Ovary (tissue), 9 donors: Measurements from ENCODE around the gene PDLIM7. TPM values are rescaled to one million over a fixed set of nuclear protein-coding genes. Genes with fewer than 3 reads are reported as not detected.

ENCODE experiments used
- DNase-seq, 5 donors: peaks; one replicate each; pipeline ENCODE4 v3.0.0-alpha.2; 2019 to 2020
- H3K27ac ChIP-seq, 2 donors: fragments of 200-600 bp; one replicate each; pipeline versions ENCODE4 v1.5.1 to v1.8.0; 2019 to 2022
- H3K27me3 ChIP-seq: fragments of 200-600 bp; one replicate; pipeline ENCODE4 v1.8.0; 2022
- H3K36me3 ChIP-seq: fragments of 200-600 bp; sonication (generic); one replicate; pipeline ENCODE4 v1.5.1; 2019
- H3K4me1 ChIP-seq: one replicate; pipeline ENCODE4 v1.8.1; 2013; ENCODE audit warnings: mild to moderate bottlenecking, moderate library complexity; ENCODE audit not compliant: insufficient read depth
- H3K4me3 ChIP-seq: fragments of 200-600 bp; sonication (generic); one replicate; pipeline ENCODE4 v1.5.1; 2017
- H3K9me3 ChIP-seq, 2 donors: fragments of 200-600 bp in 1 of 2; sonication (generic) in 1 of 2; one replicate each; pipeline versions ENCODE4 v1.5.1 to v1.8.1; 2013 to 2019; ENCODE audit warnings: mild to moderate bottlenecking in 1 of 2, moderate library complexity in 1 of 2
- CTCF ChIP-seq, 3 donors: fragments of 450-650 bp in 2 of 3; fragments of 200-600 bp in 1 of 3; IDR thresholded peaks; one replicate each; pipeline versions ENCODE4 v1.5.1 to v1.8.0; 2016 to 2022; ENCODE audit warnings: antibody characterized with exemption in 3 of 3, mild to moderate bottlenecking in 1 of 3
- EP300 ChIP-seq: sonication (generic); formaldehyde crosslinking; IDR thresholded peaks from one replicate; pipeline ENCODE4 v1.6.1; 2017; ENCODE audit warnings: antibody characterized with exemption
- POLR2A ChIP-seq: fragments of 450-650 bp; IDR thresholded peaks from one replicate; pipeline ENCODE4 v1.6.1; 2017; ENCODE audit warnings: antibody characterized with exemption, mild to moderate bottlenecking, moderate library complexity
- WGBS, 3 donors: extraction: QIAGEN DNeasy Blood & Tissue Kit in 1 of 3; methylation state at CpG; one replicate each; pipeline versions ENCODE4 v1.1.5 to v1.1.7; 2013 to 2017; 5-methylcytosine and 5-hydroxymethylcytosine counted together
- intact Hi-C, 4 donors: fragments of 100-400 bp; cut with DNase I; formaldehyde crosslinking; loops; one replicate each; pipeline versions ENCODE4 v1.11.0 to v1.15.1; 2022 to 2023
- polyA plus RNA-seq, 2 donors: library from polyadenylated mRNA; stranded (reverse); fragments of 200-250 nt in 1 of 2; fragments of 350-450 nt in 1 of 2; fragmentation: Illumina TruSeq in 1 of 2; extraction: RNeasy Lipid Tissue Mini Kit (QIAGEN cat#74804) in 1 of 2; gene quantifications; one replicate each; pipeline ENCODE4 v1.2.3, GENCODE V29; 2013 to 2014
- total RNA-seq, 7 donors: library from RNA; depleted of rRNA in 2 of 7; stranded (reverse); fragments of >200 nt in 2 of 7; fragmentation: NEBNext Ultra II Directional in 3 of 7; extraction: Animal tissue kit (Norgen Biotek cat#: 25700) in 3 of 7; gene quantifications; one replicate each; pipeline versions ENCODE4 v1.1.0 to v1.2.4, GENCODE V29; 2016 to 2023
- donor health status: DM: no; HTN: no; CAD: no; lungs with moderate emphysema.
- donor health status: DM: no; HTN: no; CAD: no.
- donor health status: Bipolar disorder and iron deficiency.
- donor health status: DM: yes; HTN: yes; CAD: no.
- donor health status: DM: no; HTN: no; CAD: no.
- donor health status: DM: yes; HTN: yes; CAD: no.

The PDLIM7 gene
- total and polyA plus RNA-seq, 9 donors, result 25.7 to 243 (median 83.3) TPM

- TF ChIP-seq CTCF (IDR thresholded peaks at IDR 0.05) (no peak), POLR2A (no peak), EP300 (no peak)
- intact Hi-C loops, result loop anchor here in 1 of 4 donors (5.0 kb wide), 1 partner anchor 37 kb away; the partner anchor contains the start of gene F12
- H3K27ac ChIP-seq, result no peak overlapping the region
- no peaks in the 10 kb centered on the region for H3K27me3 ChIP-seq
- H3K9me3 ChIP-seq, result no peaks in the 10 kb centered on the region
- DNase-seq, result no peak
- no peaks in the 10 kb centered on the region for H3K36me3 ChIP-seq
- no peak overlapping the region for H3K4me3 ChIP-seq
- peaks cover 6% of the 10 kb centered on the region for H3K4me1 ChIP-seq
- WGBS, 3 donors, result 54 to 61% (median 54%) methylated on average over 7 of the region's 7 CpGs
Measured at GRCh38 chr5:177444106-177445051, 53.0 kb downstream of the PDLIM7 start.

GRCh38 chr5:177443144-177443983 is 54.0 kb downstream of the PDLIM7 start:
- Histone ChIP-seq H3K4me1 (peaks cover 6% of the 10 kb centered on the region), H3K36me3 (no peaks in the 10 kb centered on the region), H3K9me3 (no peaks in the 10 kb centered on the region), H3K27me3 (no peaks in the 10 kb centered on the region), H3K4me3 (no peak overlapping the region), H3K27ac (no peak overlapping the region)
- 74 to 79% (median 77%) methylated on average over 15 of the region's 15 CpGs for WGBS, 3 donors
- TF ChIP-seq POLR2A, result no peak
- no peak for TF ChIP-seq EP300
- TF ChIP-seq CTCF (IDR thresholded peaks at IDR 0.05), result no peak
- intact Hi-C loops, result no loop called here
- no peak for DNase-seq

GRCh38 chr5:177442066-177442826 is 55.2 kb downstream of the PDLIM7 start:
- H3K36me3 ChIP-seq, result no peaks in the 10 kb centered on the region
- H3K27me3 ChIP-seq, result no peaks in the 10 kb centered on the region
- H3K9me3 ChIP-seq, result no peaks in the 10 kb centered on the region
- DNase-seq, result no peak
- H3K4me1 ChIP-seq, result peaks cover 3% of the 10 kb centered on the region
- intact Hi-C loops, result no loop called here
- TF ChIP-seq EP300 (no peak), CTCF (IDR thresholded peaks at IDR 0.05) (no peak), POLR2A (no peak)
- H3K27ac ChIP-seq, result no peak overlapping the region
- 86 to 94% (median 87%) methylated on average over 16 to 20 of the region's 20 CpGs for WGBS, 3 donors
- no peak overlapping the region for H3K4me3 ChIP-seq
